ENCODE measurements around the gene SLC12A8.
A peak's percentile ranks its signal among the peaks of the same experiment; 100 is the strongest.

SLC12A8 gene

DNA sequence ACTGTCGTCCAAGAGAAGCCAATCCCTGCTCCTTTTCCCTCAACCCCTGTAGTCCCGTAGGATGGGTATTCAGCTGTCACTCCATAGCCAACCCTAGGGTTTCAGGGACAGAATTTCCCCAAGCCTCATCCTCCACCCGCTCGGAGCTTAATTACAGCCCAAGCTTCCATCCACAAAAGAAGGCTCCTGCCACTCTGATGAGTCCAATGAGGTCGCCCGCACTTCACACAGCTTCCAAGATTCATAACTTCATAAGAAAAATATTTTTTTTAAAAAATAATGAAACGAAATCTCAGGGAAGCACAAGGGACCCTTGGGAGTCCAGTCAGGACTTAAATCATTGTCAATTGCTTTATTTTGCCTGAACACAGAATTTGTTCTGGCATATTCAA is 75.6 kb downstream of the SLC12A8 start:
- no peak for DNase-seq

DNA sequence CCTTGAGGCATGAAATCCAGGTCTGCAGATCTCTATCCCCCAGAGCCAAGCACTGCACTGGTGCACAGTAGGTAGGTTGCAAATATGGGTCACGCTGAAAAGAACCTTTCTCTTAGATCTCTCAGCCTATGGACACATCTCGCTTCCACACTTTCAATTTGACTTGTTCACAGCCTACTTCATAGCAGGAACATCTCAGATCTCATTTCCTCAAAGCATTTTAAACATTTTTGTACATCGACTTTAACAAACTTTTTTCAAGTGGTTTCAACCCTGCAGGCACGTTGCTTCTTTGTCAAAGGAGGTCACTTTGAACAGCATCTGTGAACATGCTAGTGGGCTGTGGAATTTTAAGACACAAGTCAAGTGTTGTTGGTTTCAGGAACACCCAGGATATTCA is 76.0 kb downstream of the SLC12A8 start:
- no peak for DNase-seq

DNA sequence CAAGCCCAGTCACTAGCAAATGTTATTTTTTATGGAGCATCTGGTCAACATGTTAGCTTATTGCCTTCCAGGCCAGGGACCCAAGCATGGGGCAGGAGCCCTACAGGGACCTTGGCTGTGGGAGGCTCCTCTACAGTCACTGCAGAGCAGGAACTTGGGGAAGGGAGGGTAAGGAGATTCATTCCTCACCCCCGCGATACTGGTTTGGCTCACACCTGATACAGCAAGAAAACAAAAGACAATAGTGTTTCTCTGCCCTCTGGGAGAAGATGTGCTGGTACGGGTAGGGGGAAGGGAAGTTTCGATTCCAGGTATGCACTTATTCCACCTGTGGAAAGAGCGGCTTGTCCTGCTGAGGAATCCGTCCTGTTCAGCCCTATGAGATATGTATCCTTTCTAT is 77.6 kb downstream of the SLC12A8 start:
- no peak for DNase-seq

DNA sequence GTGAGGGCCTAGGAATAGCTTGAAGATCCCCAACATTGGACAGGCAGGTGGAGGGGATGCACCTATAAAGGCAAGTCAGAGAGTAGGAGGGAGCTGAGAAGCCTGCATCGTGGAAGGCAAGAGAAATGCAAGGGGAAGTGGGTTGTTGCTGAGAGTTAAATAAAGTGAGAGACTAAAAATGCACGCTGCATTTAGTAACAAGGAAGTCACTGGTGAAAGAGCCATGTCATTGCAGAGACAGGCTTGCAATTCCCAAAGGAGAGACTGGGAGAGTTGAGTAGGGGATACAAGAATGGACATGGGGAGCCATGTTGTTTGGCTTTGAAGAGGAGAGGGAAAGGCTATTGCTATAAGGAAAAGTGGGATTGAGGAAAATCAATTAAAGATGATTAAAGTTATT is 79.7 kb downstream of the SLC12A8 start:
- no peak for DNase-seq

DNA sequence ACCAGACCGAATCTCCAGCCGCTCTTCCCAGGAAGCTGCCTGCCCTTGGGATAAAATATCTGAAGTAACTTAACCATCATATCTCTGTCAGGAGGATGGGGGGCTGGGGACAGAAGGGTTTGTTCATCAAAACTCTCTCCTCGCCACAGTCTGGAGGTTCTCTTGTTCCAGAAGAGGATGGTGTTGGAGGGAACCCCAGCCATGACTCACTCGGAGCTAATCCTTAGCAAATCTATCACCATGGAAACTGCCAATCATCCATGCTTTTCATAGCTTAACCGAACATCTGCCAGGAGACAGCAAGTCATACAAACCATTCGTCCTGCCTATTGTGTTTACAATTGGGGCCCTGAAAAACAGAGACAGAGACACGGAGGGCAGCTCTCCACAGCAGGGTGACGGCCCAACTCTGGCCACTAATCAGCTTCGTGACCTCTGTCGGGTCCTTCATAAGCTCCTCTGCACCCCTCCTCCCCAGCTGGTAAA is 83.0 kb downstream of the SLC12A8 start:
- peak; percentile 63 for DNase-seq

DNA sequence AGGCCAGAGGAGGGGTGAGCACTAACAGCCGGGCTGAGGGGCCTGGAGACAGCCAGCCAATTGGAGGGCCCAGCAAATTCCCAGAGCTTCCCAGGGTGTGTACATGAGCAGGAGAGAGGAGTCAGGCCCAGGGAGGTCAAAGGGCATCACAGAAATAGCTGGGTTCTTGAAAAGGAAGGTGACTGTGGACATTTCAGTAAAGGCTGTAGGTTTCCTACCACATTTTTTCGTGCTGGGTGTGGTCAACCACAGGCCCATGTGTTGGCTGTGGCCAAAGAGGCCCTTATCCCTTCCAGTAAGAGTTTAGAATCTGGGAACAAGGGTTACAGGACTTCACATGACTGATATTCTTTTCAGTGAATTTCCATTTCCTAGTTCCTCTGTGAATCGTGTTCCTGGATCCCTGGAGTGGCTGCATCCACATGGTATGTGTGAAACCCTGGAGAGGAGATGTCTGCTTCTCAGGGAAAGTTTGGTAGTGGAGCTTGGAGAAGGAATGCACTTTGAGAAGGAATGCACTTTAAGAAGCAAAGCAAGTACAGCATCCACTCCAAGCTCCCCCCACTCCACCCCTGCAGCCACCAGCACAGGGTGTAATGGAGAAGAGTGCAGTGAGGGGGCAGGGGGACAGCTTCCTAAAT is 83.6 kb downstream of the SLC12A8 start:
- DNase-seq: no peak

DNA sequence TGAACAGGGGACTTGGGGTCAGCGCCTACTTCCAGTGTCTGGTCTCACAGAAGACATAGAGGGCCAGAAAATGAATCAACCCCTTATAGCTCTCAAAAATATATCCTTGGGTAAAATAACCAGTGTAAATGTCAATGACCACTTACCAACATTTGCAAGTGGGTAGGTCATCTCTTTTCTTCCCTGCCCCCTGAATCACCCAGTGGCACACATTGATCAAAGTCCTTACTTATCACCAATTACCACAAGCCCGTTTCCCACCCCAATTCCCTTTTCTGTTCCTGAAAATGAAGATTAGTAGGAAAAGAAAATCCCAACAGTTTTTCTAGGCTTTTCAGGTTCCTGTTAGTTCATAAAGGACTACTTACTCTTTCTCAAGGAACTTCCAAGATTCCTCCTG is 86.2 kb downstream of the SLC12A8 start:
- no peak for DNase-seq

DNA sequence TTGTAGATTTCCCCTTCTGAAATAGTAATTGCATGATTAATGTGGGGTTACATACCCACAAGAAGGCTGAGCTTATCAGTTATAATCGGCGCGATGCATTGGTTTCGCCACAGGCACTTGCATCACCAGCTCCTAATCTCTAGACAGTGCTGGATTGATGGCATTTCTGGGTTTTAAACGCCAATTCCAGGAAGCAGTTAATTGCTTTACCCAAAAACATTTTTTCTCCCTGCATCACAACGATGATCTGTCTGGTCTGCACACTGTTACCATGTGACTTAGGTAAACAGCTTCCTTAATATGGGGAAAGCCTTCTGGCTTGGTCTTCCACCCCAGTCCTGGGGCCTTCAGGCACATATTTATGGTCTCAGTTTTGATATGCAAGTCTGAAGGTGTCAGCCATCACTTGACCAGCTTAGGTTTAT is 86.7 kb downstream of the SLC12A8 start:
- no peak for DNase-seq

DNA sequence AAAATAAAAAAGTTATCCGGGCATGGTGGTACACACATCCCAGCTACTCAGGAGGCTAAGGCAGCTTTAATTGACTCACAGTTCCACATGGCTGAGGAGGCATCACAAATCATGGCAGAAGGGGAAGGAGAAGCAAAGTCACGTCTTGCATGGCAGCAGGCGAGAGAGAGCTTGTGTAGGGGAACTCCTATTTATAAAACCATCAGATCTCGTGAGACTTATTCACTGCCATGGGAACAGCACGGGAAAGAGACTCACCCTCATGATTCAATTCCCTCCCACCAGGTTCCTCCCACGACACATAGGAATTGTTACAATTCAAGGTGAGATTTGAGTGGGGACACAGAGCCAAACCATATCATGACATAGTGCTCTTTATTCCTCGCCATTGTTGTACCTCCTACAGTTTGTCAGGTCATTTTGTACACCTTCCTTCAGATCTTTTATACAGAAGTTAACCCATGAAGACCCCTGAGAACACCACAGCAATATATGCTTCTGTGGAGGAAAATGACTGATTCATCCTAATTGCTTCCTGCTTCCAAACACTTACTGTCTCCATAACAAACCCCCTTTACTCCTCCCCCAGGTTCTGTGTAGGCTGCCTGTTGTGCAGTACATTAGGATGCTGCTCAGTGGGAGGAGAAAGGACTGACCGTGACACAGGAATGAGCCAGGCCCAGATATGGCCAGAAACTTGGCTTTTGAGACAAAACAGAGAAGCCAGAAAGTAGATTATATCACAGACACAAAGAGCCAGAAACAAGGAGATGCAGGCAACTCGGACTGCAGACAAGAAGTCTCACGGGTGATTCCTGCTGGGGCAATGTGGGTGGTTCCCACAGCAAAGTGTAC is 88.9 kb downstream of the SLC12A8 start:
- peak; percentile 74 for DNase-seq

DNA sequence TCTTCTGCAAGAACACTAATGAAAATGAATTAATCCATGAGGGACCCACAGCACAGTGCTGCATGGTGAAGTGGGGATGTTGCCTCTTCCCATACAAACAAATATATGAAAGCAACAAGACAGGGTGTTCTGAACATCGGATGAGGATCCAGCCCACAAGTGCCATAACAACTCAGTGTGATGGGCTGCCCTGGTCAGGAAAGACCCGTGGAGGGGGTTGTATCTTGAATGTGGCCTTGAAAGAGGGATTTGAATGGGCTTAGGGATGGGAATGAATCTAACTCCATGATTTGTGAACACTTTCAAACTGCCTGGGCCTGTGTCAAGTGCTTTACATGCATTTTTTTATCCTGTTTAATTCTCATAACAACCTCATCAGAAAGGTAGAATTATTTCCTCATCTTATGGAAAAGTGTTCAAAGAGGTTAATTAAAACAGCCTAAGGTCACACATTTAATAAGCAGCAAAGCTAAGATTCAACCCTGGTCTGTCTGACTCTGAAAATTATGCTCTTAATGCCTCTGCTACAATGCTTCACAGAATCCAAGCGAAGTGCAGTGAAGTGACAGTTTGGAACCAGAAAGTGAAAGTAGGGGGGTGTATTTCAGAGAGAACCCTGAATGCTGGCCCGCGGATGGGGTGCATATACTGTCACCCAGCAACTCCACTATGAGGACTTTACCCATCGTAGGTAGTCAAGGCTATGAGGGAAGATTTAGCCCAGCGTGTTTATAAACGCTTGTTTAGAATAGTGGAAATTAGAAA is 91.1 kb downstream of the SLC12A8 start:
- no peak for DNase-seq

DNA sequence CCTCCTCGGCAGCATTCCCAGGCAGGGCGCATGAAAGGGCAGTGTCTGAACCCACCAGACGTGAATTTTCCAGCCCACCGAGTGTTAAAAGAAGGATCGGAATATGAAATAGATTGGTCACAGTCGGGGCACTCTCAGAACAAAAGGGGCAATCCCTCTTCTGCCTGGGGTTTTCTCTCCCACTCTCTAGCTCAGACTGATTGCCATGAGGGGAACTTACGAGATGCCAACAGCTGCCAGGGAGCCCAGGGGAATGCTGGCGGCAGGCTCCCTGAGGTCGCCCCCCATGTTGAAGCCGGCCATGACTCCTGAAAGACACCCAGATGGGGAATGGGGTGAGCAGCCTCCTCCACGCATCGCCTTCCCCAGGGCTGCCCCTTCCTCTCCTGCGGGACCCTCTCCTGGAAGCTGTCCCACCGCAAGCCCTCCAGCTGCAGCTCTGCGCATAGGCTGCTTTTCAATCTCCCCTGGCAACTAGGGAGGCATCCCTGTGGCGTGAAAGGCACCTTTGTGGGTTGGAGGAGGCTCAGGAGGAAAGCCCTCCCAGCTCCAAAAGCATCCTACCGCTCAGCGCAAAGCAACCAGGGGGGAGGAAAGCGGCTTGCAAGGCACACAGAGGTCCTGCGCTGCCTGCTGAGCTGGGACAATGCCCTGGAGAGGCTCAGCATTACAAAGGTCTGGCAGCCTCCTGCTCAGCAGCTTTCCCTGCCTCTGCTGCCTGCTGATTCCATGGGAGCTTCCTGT is 92.0 kb downstream of the SLC12A8 start:
- no peak for DNase-seq

DNA sequence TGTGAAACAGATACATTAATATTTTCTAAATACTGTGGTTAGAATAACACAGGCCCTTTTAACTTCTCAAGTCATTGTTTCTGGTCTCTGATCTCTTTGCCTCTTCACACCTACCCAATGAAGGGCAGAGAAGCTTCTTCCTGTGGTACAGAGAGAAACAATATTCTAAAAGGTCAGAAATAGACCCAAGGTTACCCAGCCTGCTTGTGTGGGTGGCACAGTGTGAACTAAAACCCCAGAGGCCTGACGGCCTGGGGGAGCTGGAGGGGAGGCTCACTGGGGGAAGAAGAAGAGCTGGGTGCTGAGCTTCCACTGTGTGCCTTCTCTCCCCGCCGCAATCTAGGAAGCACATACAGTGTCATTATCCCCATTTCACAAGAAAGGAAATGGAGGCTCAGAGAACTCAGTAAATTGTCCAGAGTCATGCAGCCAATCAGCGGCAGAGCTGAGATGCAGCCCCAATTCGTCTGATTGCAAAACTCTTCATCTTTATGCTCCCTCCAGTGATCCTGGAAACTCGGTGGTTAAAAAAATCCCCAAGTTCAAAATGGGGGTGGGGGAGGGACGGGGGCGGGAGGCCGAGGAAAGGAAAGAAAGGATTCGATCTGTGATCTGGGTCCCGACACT is 92.7 kb downstream of the SLC12A8 start:
- no peak for DNase-seq

DNA sequence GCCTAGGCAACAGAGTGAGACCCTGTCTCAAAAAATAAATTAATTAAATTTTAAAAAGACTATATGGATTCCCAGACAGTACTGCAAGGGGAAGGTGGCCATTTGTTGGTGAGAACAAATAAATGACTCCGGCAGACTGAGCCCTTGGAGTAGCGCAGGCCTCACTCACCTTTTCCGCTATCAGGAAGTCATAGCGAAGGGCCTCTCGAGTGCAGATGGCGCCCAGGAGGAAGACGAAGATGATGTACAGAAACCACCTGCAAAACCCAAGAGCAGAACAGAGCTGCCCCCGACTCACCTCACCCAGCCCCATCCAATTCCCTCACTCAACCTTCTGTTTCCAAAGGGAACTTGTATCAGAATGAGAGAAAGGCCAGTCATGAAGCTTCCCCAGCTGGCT is 93.9 kb downstream of the SLC12A8 start:
- DNase-seq: no peak

DNA sequence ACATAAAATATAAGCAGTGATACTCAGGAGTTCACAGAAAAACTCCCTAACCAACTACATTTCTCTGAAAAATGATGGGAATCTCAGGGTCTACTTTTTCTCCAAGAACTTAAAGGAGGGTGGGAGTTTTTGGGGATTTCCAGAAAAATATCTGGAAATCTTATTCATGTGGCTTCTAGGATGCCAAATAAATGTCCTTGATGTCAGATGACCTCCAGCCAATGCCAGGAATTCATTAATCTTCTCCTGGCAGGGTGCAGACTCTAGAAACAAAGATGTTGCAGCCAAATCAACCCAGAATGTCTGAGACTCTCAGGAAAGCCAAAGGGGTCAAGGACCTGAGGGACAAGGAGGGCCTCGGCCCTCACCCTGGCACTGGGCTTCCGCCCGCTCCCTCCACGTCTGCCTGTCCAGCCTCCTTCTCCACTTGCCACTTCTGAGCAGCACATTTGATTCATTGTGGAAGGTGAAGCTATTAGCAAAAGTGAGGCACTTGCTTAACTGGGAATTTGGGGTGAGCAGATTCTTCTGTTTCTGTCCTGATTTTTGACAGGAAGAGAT is 94.8 kb downstream of the SLC12A8 start:
- DNase-seq: no peak

DNA sequence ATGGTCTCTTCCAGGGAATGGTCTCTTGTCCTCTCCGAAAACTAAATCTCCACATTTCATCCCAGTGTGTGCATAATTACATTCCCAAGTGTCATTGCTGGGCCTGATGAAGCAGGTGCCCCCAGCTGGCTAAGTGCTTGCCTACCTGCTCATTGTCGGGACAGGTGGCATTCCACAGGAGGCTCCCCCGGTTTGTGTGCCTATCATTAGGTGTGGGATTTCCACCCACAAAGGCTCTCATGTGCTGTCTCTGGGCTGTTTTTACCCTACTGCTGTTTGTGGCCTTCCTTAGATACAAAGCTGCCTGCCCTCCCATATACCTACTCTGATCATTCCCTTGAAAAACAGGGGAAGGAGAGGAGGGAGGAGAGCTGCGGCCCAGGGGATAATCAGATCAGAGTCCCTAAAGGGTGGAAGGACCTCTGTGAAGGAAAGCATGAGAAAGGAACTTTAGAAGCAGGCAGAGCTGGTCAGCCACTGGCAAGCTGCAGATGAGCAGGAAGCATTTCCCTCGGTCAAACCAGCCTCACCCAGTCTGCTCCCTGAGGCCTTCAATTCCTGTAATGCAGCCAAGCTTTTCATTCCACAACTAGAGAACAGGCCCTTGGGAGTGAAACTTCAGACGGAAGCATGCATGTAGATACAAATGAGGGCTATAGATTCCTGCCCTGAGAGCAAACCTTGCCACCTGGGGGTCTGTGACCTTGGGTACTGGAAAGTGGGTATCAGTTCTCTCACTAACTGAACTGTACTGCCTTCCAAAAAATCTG is 96.1 kb downstream of the SLC12A8 start:
- DNase-seq: peak; percentile 92

DNA sequence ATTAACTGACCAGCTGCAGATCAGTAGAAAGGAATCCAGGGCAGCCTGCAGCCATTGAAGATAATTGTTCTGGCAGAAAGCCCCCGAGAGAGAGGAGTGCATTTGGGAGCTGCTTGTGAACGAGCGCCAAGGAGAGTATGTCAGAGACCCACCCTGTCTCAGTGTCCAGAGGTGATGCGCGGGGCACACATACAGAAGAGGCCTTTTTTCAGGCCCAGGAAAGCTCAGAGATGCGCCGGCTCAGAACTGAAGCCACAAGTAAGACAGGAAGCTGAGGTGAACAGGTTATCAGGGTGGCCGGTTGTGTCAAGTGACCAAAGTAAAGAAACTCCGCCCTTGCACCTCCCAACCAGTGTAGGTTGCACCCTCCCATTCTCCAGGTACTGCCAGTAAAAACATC is 96.9 kb downstream of the SLC12A8 start:
- DNase-seq: no peak

DNA sequence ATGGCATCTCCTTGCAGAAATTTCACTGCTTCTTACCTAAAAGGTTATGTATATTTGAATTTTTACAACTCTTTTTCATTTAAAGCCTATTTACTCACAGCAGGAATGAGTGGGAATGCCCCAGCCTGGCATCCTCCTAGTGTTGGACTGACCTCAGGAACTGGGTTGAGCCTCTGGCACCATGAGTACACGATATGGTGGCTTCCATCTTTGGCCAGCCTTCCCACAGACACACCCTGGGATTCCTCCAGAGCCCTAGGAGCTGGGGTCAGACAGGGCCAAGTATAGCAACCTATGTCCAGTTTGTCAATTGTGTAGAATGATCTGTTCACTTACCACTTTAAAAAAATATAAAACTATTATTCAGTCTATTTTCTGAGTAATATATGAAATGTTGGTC is 99.6 kb downstream of the SLC12A8 start:
- no peak for DNase-seq

DNA sequence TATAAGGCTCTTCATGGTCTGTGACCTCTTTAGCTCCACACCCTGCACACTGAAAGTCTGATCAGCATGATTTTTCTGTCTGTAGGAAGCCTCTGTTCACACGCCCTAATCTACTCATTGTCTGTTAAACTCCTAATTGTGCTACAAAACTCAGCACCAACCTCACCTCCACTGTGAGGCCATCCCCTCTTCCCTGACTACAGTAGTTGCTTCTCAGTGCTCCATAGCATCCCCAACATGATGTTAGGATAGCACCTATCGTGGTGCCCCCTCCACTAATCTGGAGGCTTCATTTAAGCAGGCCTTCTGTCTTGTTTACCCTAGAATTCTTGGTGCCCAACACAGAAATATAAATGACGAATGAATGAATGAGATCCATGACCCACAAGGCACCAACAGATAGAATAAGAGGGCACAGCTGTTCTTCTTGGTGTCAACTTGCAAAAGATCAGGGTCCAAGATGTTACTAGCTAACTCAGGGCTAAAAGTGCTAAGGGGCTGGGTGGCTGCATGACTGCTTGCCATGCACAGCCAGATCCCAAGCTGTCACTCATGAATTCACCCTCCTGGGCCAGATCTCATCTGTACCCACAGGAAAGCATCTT is 101.6 kb downstream of the SLC12A8 start:
- no peak for DNase-seq

DNA sequence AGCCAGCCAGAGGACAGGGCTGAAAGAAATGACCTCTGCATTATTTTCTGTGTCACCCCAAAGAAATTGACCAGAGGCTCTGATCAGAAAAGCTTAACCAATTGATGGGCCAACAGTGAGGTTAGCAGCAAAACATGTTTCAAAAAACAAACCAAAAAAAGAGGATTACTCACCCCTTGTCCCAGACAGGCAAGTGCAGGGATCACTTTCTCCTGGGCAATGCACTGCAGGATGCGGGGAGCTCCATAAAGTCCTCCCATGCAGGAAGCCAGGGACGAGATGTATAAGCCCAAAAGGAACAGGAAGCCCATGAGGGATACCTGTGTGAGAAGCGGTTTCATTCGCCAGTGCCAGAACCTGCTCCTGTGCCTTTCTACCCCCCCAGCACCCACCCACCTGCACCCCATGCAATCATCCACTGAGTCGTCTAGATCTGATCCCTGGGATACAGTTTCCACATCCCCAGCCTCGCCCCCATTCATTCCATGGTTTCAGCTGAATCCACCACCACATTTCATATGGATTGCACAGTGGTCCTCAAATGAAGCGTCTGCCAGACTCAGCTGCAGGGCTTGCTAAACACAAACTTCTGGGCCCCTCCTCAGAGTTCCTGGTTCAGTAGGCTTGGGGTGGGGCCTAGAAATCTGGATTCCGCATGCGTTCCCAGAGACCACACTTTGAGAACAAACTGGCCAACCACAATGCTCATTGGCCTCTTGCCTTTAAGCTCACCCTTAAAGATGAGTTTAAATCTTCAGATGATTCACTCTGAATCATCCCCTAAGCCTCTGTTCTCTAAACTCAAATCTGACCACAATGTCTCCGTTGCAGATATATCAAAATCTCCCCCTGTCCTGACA is 102.3 kb downstream of the SLC12A8 start:
- peak; percentile 90 for DNase-seq

DNA sequence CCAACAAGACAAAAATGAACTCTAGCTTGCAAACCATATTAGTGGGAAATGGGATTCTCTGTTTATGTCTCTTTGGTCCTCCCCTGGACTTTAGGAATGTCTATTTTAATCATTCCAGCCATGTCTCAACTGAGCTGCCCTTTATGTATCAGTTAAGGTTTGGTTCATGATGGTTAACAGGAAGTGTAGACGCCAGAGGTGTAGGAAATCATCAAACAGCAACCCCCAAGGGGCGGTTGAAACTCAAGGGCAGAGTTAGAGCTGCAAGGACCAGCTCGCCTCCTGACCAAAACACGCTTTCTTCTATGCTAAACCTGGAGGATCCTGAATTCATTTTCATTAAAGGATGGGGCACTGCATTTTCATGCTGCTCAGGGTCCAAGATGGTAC is 103.0 kb downstream of the SLC12A8 start:
- DNase-seq: no peak

All from kidney glomerular epithelial cell (primary cell).